NT2/D1 (cell line): ENCODE results near the gene TDRKH.

Experiments used
- DNase-seq: peaks from one replicate; pipeline ENCODE4 v3.0.0-alpha.2; 2011; ENCODE audit warnings: low read depth, low spot score
- H3K27me3 ChIP-seq: 2 replicates; pipeline ENCODE4 v1.6.0; 2011; ENCODE audit warnings: mild to moderate bottlenecking; ENCODE audit not compliant: insufficient read length, insufficient read depth
- H3K36me3 ChIP-seq: 2 replicates; pipeline ENCODE4 v1.6.1; 2011; ENCODE audit warnings: mild to moderate bottlenecking, low read length, mixed read lengths; ENCODE audit not compliant: insufficient read depth, insufficient read length
- H3K4me1 ChIP-seq: 2 replicates; pipeline ENCODE4 v1.5.1; 2011; ENCODE audit not compliant: insufficient read depth, insufficient read length
- H3K4me3 ChIP-seq: 2 replicates; pipeline ENCODE4 v1.5.1; 2011; ENCODE audit warnings: low read depth; ENCODE audit not compliant: insufficient read length
- H3K9ac ChIP-seq: 2 replicates; pipeline ENCODE4 v1.6.0; 2011; ENCODE audit warnings: low read depth; ENCODE audit not compliant: insufficient read length
- H3K9me3 ChIP-seq: 2 replicates; pipeline ENCODE4 v1.5.1; 2011; ENCODE audit warnings: mild to moderate bottlenecking, low read length; ENCODE audit not compliant: insufficient read depth
- SUZ12 ChIP-seq: IDR thresholded peaks from 2 replicates; pipeline ENCODE4 v1.6.1; 2011; ENCODE audit not compliant: insufficient read length, insufficient read depth; ENCODE audit errors: extremely low read depth
- YY1 ChIP-seq: IDR thresholded peaks from 2 replicates; pipeline ENCODE4 v1.6.1; 2011; ENCODE audit not compliant: insufficient read length, insufficient read depth
- ZNF274 ChIP-seq: IDR thresholded peaks from 2 replicates; pipeline ENCODE4 v1.6.1; 2011; ENCODE audit warnings: mild to moderate bottlenecking, low read depth, low read length

Gene TDRKH

DNA sequence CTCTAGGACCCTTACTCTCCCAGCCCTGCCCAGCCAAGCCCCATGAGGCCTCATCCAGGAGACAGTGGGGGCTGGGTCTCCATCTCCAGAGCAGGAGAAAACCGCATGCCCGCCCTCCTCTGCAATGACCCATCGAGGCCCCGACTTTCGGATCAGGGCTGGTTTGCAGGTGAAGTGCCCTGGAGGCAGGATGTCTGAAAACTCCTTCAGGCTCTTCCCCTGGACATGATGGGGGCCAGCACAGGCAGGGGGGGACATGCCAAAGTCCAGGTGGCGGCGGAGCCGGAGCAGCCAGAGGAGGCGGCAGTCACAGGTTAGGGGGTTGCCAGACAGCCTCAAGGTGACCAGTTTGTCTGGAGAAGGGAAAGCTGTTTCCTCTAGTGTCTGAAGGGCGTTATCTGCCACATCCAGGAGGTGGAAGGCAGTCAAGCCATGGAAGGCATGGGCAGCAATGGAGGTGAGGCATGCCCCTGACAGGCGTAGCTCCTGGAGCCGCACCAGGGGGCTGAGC lies 11.1 kb upstream of the TDRKH start:
- no peak overlapping the region for H3K4me3 ChIP-seq
- no peak for DNase-seq
- peaks cover 11% of the 10 kb centered on the region for H3K4me1 ChIP-seq
- H3K9me3 ChIP-seq: no peaks in the 10 kb centered on the region
- no peaks in the 10 kb centered on the region for H3K27me3 ChIP-seq
- no peaks in the 10 kb centered on the region for H3K36me3 ChIP-seq
- no peak for TF ChIP-seq YY1
- TF ChIP-seq ZNF274: no peak
- TF ChIP-seq SUZ12: no peak
- no peak overlapping the region for H3K9ac ChIP-seq

DNA sequence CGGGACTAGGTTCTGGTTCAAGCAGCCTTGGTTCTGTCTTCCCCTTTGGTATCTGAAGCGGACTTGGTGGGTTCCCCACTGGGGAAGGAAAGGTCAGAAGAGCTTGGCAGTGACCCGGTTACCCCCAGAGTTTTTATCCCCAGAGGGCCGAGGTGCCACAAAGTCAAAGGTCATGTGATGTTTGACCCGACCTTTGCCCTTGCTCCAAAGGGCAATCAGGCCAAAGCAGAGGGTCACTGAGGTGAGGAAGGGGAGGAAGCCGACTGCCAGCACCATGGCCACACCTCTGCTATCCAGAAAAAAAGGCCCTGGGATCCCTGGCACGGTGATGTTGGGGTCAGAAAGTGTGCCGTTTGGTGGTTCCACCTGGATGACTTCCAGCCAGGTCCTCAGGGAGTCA lies 10.5 kb upstream of the TDRKH start:
- H3K9me3 ChIP-seq: no peaks in the 10 kb centered on the region
- H3K36me3 ChIP-seq: no peaks in the 10 kb centered on the region
- no peak overlapping the region for H3K4me3 ChIP-seq
- no peak for TF ChIP-seq YY1
- no peak for TF ChIP-seq SUZ12
- no peak for TF ChIP-seq ZNF274
- H3K27me3 ChIP-seq: no peaks in the 10 kb centered on the region
- DNase-seq: no peak
- H3K4me1 ChIP-seq: peaks cover 11% of the 10 kb centered on the region
- no peak overlapping the region for H3K9ac ChIP-seq

DNA sequence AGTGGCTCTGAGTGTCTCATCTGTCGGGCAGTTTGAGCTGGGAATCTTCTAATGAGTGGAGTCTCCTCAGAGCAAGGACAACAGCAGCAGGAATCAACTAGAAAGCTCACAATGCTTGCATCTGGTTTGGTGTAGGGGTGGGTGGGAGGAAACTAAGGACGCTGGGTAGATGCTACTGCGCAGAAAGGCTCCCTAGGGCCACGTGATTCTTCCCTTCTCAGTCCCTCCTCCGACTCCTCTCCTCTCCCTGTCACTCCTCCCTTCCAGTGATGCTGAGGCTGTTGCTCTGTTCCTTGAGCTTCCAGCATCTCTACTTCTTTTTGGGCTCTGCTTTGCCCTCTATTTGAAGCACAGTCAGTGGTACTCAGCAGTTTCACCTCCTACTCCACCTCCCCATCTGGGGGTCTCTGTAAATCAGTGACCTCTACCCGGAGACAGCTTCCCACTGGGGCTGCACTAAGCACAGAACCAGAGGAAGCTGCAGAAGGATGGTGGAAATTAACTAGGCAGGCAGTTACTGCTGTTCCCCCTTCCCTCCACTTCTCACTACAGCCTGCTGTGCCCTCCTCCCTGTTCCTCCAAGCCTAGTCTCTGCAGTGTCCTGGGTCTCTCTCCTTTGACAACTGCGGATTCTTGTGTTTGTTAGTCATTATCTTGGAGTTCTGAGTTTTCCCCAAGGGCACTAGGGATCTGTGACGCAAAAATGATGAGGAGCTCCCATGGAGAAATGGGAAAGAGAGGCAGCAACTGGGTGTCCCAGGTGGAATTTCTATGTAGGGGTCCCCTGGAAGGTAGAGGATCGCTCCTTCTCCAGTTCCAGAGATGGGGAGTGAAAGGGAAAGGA lies 9.1 kb upstream of the TDRKH start:
- Histone ChIP-seq H3K9ac (no peak overlapping the region), H3K27me3 (no peaks in the 10 kb centered on the region), H3K4me1 (peaks cover 11% of the 10 kb centered on the region), H3K4me3 (no peak overlapping the region), H3K36me3 (no peaks in the 10 kb centered on the region), H3K9me3 (no peaks in the 10 kb centered on the region)
- TF ChIP-seq YY1: no peak
- TF ChIP-seq SUZ12: no peak
- TF ChIP-seq ZNF274: no peak
- no peak for DNase-seq

DNA sequence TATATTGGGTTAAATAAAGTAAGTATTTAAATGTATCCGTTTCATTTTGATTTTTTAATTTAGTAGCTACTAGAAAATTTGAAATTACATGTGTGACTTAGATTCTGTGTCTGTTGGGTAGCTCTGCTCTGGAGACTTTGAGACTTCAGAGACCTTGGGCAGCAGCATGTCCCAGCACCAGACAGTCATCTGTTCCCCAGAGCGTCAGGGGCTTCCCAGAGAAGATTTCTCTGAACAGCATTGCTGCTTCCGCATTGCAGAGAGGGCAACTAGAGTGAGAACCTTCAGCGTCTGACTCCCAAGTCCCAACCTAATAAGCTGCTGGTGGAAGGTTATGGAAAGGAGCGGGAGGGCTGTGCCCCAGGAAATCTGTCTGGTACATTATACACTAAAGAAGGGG lies 8.3 kb upstream of the TDRKH start:
- TF ChIP-seq YY1: no peak
- no peak for TF ChIP-seq ZNF274
- no peak for TF ChIP-seq SUZ12

DNA sequence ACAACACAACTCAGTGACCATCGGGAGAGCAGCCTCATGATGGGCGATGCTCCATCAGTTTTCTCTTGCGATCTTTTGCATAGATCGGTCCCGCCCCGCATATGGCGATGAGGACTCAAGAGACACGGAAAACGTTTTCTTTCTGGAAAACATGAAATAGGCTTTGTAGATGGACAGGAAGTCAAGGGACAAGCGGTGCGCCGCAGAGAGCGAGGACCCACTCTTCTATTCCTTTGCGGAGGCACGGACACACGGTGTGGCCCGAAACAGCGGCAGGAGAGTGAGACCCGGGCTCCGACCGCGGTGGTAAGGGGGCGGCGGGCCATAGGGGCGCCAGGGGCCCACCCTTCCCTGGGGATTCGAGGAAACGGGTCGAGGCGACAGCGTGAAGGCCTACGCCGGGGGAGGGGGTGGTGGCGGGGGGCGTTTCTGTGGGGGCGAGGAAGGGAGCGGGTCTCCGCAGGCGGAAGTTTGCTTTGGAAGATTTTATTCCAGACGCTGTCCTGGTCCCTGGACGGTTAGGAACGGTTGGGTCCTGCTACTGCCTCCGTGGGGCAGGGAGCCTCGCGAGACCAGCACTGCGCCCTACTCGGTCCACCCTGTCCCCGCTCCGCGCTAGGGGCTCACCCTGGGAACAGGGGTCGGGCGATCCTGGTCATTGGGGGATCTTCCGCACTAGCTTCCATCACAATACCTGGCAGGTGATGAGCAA lies 796 bp upstream of the TDRKH start:
- peaks cover 22% of the 10 kb centered on the region for H3K27me3 ChIP-seq
- H3K4me3 ChIP-seq: peak overlapping the region; percentile 76
- TF ChIP-seq YY1: no peak
- no peak for TF ChIP-seq ZNF274
- TF ChIP-seq SUZ12: peak; percentile 58
- H3K9me3 ChIP-seq: no peaks in the 10 kb centered on the region
- DNase-seq: no peak
- H3K9ac ChIP-seq: peak overlapping the region; percentile 71
- no peaks in the 10 kb centered on the region for H3K4me1 ChIP-seq
- H3K36me3 ChIP-seq: no peaks in the 10 kb centered on the region

More for the DNA sequence above, 8.3 kb upstream of the TDRKH start:
- DNase-seq: no peak
- Histone ChIP-seq H3K27me3 (no peaks in the 10 kb centered on the region), H3K4me3 (no peak overlapping the region), H3K9me3 (no peaks in the 10 kb centered on the region), H3K36me3 (no peaks in the 10 kb centered on the region), H3K9ac (no peak overlapping the region), H3K4me1 (peaks cover 11% of the 10 kb centered on the region)

DNA sequence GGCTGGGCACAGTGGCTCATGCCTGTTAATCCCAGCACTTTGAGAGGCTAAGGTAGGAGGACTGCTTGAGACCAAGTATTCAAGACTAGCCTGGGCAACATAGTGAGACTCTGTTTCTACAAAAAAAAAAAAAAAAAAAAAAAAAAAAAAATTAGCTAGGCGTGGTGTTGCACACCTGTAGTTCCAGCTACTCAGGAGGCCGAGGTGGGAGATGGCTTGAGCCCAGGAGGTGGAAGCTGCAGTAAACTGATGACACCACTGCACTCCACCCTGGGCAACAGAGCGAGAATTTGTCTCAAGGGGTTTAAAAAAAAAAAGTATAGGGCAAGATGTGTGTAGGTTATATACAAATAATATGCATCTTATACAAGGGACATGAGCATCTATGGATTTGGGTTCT lies 2.6 kb downstream of the TDRKH start:
- no peaks in the 10 kb centered on the region for H3K9me3 ChIP-seq
- no peak for DNase-seq
- peaks cover 20% of the 10 kb centered on the region for H3K27me3 ChIP-seq
- TF ChIP-seq YY1 (no peak), SUZ12 (no peak), ZNF274 (no peak)
- no peaks in the 10 kb centered on the region for H3K4me1 ChIP-seq
- no peak overlapping the region for H3K9ac ChIP-seq
- H3K4me3 ChIP-seq: no peak overlapping the region
- no peaks in the 10 kb centered on the region for H3K36me3 ChIP-seq

DNA sequence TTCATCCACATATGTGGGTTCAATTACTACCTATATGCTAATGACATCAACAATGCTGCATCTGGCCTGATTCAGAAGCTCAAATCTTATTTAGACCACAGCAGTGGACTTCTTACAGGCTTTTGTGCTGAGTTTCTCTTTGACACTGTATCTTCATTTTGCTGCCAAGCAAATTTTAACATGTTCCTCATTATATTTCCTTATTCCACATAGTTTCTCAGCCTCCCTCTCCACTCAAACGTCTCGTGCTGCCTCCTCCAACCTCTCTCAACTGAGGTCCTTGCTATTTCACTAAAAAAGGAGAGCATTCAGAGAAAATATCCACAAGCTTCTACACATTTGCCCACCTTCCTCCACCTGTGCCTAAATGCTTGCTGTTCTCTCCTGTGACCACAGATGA lies 6.5 kb downstream of the TDRKH start:
- DNase-seq: no peak
- Histone ChIP-seq H3K9me3 (no peaks in the 10 kb centered on the region), H3K36me3 (peaks cover under 1% of the 10 kb centered on the region), H3K4me1 (no peaks in the 10 kb centered on the region), H3K4me3 (no peak overlapping the region), H3K27me3 (no peaks in the 10 kb centered on the region), H3K9ac (no peak overlapping the region)
- no peak for TF ChIP-seq SUZ12
- no peak for TF ChIP-seq YY1
- TF ChIP-seq ZNF274: no peak
